HG02588 (cell line): ENCODE data around the gene CHST11.

Source experiments
- ATAC-seq: cut with Tn5 transposase; IDR thresholded peaks from one replicate; pipeline ENCODE4 v1.9.1; 2021; ENCODE audit warnings: mild to moderate bottlenecking, moderate library complexity; ENCODE audit not compliant: unreplicated experiment

CHST11 gene

GRCh38 chr12:104456417-104456949, at the start of gene CHST11:
Gene CHST11, plus strand, starts transcription at chr12:104456948.
- peak; percentile 74 for ATAC-seq

DNA sequence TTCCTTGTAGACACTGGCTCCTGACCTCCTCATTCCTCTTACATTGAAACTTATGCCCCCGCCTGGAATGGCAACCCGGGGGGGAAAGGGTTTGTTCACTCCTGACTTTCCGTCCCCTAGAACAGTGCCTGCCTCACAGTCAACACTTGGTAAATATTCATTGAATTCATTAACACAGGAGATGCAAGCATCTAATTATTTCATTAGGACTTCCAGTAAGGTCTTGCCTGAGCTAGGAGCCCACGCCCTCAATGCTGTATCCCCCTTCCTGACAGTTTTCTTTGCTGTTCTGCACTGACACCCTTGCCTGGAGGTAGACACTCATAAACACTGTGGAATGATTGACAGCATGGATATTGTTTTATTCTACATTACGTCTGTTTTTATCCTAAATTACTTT, 49.3 kb upstream of the CHST11 start:
- ATAC-seq = no peak

GRCh38 chr12:104407922-104408321, 48.8 kb upstream of the CHST11 start:
- ATAC-seq = no peak

DNA sequence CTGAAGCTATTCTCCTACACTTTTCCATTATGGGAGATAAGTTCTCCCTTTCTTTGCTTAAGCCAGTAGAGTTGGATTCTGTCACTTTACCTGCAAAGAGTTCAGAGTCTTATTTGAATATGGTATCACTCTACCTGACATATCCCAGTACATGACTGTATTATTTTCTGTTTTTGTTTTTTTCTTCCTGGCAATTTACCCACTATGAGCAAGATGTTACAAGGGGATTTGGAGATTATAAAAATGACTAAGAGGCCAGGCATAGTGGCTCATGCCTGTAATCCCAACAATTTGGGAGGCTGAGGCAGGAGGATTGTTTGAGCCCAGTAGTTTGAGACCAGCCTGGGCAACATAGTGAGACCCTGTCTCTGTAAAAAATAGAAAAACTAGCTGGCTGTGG, 46.4 kb upstream of the CHST11 start:
- ATAC-seq = no peak

DNA sequence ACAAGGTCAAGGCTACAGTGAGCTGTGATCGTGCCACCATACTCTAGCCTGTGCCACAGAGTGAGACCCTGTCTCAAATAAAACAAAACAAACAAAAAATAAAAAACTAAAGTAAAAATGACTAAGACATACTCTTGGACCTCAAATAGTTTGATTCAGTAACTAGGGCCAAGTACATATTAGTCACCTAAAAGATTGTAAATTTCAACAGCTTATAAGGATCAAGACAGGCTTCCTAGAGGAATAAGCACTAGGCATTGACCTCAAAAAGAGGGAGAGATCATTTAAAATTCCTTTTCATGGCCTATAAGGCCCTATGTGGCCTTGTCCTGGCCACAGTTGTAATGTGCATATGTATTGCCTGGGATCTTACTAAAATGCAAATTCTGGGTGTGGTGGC, 46.0 kb upstream of the CHST11 start:
- ATAC-seq = no peak

DNA sequence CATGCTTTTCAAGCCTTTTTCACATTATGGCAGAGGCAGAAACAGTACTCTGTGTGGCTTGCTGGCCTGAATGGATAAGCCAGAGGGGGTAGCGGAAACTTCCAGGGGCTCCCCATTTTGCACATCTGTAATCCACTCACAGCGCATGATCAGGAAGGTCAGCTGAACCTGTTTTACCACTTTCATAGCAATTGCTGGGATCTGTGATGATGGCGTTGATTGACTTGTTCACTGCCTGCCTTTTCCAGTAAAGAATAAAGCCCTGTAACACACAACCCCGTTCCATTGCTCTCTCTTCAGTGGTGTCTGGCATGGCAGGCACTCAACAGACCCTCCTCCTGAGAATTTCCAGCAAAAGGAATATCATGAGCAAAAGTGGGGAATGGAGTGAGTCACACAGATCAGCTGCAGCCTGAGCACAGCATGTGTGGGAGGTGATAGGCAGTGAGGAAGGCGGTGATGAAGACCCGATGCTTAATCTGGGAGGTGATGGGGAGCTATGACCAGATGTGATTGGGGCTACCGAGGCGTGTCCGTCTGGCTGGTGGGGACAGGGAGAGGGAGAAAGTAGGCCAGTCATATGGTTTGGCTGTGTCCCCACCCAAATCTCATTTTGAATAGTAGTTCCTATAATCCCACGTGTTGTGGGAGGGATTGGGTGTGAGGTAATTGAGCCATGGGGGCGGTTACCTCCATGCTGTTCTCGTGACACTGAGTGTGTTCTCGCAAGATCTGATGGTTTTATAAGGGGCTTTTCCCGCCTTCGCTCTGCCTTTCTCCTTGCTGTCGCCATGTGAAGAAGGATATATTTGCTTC, 44.7 kb upstream of the CHST11 start:
- ATAC-seq = no peak

GRCh38 chr12:104412681-104413080, 44.1 kb upstream of the CHST11 start:
- no peak for ATAC-seq

GRCh38 chr12:104413330-104413729, 43.4 kb upstream of the CHST11 start:
- no peak for ATAC-seq

- no peak for ATAC-seq
Measured at GRCh38 chr12:104414581-104415341, 42.0 kb upstream of the CHST11 start.

GRCh38 chr12:104415342-104415980, 41.3 kb upstream of the CHST11 start:
- ATAC-seq = no peak

GRCh38 chr12:104416136-104416535, 40.6 kb upstream of the CHST11 start:
- no peak for ATAC-seq

DNA sequence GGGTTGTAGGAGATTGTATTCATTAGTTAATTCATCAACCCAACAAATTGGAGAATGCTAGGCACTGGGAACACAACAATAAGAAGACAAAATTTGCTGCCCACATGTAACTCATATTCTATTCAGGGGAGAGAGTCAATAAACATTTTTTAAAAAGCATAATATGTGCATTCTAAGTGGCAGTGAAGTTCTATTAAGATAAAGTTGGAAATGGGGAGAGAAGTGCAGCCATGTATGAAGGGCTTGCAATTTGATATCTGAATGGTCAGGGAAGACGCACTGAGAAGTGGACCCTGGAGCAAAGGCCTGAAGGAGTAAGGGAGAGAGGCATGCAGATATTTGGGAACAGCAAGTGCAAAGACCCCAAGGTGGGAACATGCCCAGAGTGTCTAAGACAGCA, 40.2 kb upstream of the CHST11 start:
- no peak for ATAC-seq

- no peak for ATAC-seq
Measured at GRCh38 chr12:104419717-104420116, 37.0 kb upstream of the CHST11 start.

DNA sequence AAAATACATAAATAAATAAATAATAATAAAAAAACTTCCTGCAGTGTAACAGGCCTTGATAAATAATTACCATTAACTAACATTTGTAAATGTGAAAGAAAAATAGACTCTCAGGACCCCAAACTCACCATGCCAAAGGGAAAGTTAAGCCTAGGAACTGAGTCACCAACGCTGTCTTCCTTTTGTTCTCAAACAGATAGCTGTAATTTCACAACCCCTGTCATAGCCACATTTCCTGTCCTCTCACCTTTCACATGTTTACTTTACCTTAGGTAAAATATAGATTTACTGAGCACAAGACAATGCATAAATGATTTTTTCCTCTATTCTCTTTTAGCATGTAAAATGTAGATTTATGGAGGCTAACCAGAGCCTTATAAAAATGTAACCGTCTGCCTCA, 35.9 kb upstream of the CHST11 start:
- ATAC-seq = no peak

DNA sequence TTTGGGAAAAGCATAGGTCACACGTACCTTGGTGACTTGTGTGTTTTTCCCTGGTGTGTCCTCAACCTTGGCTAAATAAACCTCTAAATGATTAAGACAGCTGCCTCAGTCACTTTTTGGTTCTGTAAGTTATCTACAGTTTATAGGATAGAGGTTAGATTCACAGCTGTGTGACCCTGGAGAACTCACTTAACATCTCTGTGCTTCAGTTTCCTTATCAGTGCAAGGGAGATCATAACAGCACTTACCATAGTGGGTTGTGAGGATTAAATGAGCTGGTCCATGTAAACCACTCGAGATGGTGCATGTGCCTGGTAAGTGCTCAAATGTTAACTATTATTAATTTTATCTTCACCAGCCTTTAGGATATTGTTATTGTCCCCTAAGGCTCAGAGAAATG, 35.4 kb upstream of the CHST11 start:
- ATAC-seq = no peak

- ATAC-seq = no peak
Measured at GRCh38 chr12:104422441-104422840, 34.3 kb upstream of the CHST11 start.

GRCh38 chr12:104423273-104423672, 33.5 kb upstream of the CHST11 start:
- no peak for ATAC-seq

DNA sequence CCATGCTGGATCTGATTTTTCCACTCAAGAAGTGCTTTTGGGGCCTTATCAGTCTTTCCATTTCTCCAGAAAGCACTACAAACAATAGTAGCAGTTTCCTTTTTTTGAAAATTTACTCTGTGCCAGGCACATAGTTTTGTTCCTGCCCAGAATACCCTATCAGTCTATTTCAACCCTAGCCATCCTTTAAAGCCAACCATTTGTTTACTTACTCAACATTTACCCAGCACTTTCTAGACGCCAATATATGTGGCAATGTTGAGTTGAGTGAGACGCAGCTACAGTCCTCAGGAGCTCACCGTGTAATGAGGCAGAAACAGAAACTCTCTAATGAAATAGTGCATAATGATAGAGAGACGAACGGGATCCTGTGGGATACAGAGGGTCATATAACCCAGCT, 32.9 kb upstream of the CHST11 start:
- no peak for ATAC-seq

GRCh38 chr12:104424955-104425354, 31.8 kb upstream of the CHST11 start:
- ATAC-seq = no peak

- ATAC-seq = no peak
Measured at GRCh38 chr12:104425614-104426013, 31.1 kb upstream of the CHST11 start.

- no peak for ATAC-seq
Measured at GRCh38 chr12:104426926-104427546, 29.7 kb upstream of the CHST11 start.
